Thoracic aorta (tissue), 2 donors: Measurements from ENCODE around the gene SLC8A1. TPM values are rescaled to one million over a fixed set of nuclear protein-coding genes. Genes with fewer than 3 reads are reported as not detected.

ENCODE experiments used
- ATAC-seq: fragments of 150-250 bp; one replicate; pipeline ENCODE4 v1.8.0; 2017; ENCODE audit warnings: low read depth; ENCODE audit not compliant: insufficient number of reproducible peaks, low FRiP score
- DNase-seq: peaks from one replicate; pipeline ENCODE4 v3.0.0-alpha.2; 2020; ENCODE audit warnings: low spot score
- H3K27ac ChIP-seq, 2 donors: fragments of 200-600 bp; sonication (generic); 1 replicate in 1 of 2; 2 replicates in 1 of 2; pipeline ENCODE4 v1.5.1; 2016; ENCODE audit warnings: mild to moderate bottlenecking in 2 of 2, moderate library complexity in 2 of 2
- H3K27me3 ChIP-seq: fragments of 200-600 bp; sonication (generic); replicated peaks from 2 replicates; pipeline ENCODE4 v1.6.0; 2016; ENCODE audit warnings: mild to moderate bottlenecking; ENCODE audit not compliant: insufficient read depth
- H3K36me3 ChIP-seq: fragments of 200-600 bp; sonication (generic); one replicate; pipeline ENCODE4 v1.5.1; 2016
- H3K4me1 ChIP-seq, 2 donors: fragments of 200-600 bp; sonication (generic); 1 replicate in 1 of 2; 2 replicates in 1 of 2; pipeline versions ENCODE4 v1.5.1 to v1.6.0; 2016; ENCODE audit warnings: low read depth in 2 of 2, mild to moderate bottlenecking in 1 of 2; ENCODE audit not compliant: control insufficient read depth in 1 of 2
- H3K4me3 ChIP-seq: fragments of 200-600 bp; sonication (generic); 2 replicates; pipeline ENCODE4 v1.5.1; 2016; ENCODE audit warnings: mild to moderate bottlenecking
- H3K9me3 ChIP-seq: fragments of 200-600 bp; sonication (generic); 2 replicates; pipeline ENCODE4 v1.5.1; 2016
- total RNA-seq, 2 donors: library from RNA; depleted of rRNA; stranded (reverse); fragments of >200 nt; gene quantifications; one replicate each; pipeline versions ENCODE4 v1.1.0 to v1.2.3, GENCODE V29; 2016
- TF ChIP-seq, protein P1 (sequence below): fragments of 200-600 bp; sonication (generic); IDR thresholded peaks from one replicate; pipeline ENCODE4 v1.5.1; 2019; ENCODE audit warnings: antibody characterized with exemption

Gene SLC8A1
- total RNA-seq, 2 donors from 2014 or later, result 13.7 to 31.2 TPM

DNA sequence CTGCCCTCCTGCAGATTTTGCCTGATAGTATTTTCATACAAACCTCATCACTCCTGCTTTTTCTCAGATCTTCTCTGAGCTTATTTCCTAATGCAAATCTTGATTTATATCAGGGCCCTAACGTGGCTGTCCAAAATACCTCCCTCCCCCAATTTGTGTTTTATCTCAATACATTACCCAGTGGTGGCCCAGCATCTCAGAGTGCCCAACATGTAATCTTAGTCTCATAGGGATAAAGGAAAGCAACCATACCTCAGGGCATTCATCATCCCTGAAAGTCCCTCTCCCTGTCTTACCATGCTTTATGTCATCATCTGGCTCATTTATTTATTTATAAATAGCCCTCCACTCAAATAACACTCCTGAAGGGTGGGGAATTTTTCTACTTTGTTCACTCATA lies 135.3 kb downstream of the SLC8A1 start:
- ATAC-seq, result no peak
- Histone ChIP-seq H3K27ac (no peak overlapping the region), H3K27me3 (no peaks in the 10 kb centered on the region), H3K9me3 (peaks cover 9% of the 10 kb centered on the region), H3K4me3 (no peak overlapping the region), H3K36me3 (no peaks in the 10 kb centered on the region), H3K4me1 (peaks cover 8 to 35% of the 10 kb centered on the region in 2 donors)
- no peak for DNase-seq
- TF ChIP-seq, protein P1, sequence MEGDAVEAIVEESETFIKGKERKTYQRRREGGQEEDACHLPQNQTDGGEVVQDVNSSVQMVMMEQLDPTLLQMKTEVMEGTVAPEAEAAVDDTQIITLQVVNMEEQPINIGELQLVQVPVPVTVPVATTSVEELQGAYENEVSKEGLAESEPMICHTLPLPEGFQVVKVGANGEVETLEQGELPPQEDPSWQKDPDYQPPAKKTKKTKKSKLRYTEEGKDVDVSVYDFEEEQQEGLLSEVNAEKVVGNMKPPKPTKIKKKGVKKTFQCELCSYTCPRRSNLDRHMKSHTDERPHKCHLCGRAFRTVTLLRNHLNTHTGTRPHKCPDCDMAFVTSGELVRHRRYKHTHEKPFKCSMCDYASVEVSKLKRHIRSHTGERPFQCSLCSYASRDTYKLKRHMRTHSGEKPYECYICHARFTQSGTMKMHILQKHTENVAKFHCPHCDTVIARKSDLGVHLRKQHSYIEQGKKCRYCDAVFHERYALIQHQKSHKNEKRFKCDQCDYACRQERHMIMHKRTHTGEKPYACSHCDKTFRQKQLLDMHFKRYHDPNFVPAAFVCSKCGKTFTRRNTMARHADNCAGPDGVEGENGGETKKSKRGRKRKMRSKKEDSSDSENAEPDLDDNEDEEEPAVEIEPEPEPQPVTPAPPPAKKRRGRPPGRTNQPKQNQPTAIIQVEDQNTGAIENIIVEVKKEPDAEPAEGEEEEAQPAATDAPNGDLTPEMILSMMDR, result no peak

DNA sequence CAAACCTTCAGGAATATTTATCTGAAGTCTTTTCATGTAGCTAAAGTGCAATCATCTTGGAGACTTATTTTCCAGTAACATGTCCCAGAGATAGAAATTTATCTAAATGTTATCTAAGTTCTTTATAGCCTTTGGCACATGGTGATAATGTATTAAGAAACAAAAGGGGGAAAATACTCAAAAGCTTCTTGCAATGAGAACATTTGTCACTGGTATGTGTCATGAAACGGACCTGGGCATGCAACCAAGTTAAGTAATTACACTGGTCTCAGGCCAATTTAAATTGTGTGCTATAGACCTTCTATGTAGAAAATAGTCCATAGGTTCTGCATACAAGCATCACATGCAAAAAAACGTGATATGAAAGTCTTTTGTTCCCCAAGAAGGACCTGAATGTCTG lies 136.2 kb downstream of the SLC8A1 start:
- Histone ChIP-seq H3K36me3 (no peaks in the 10 kb centered on the region), H3K27me3 (no peaks in the 10 kb centered on the region), H3K9me3 (peaks cover 9% of the 10 kb centered on the region), H3K4me3 (no peak overlapping the region), H3K27ac (no peak overlapping the region), H3K4me1 (peaks cover 8 to 35% of the 10 kb centered on the region in 2 donors)
- TF ChIP-seq, protein P1, result no peak
- ATAC-seq (no peak), DNase-seq (no peak)

DNA sequence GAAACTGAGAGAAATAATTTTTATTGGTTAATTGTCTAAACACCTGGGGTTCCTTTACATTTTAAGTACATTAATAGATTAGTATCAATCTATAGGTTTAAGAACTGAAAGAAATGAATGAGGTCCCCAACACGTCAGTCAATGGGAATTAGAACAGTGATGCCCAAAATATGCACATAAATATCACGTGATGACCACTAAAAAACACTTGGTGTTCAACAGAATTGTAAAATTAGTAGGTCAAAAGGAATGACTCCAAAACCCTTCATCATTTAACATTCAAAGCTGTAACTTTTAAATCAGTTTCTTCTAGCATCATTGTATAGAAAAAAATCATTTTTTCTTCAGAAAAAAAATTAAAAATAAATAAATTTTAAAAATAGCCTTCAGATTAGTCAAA lies 140.9 kb downstream of the SLC8A1 start:
- no peak for ATAC-seq
- DNase-seq, result no peak

DNA sequence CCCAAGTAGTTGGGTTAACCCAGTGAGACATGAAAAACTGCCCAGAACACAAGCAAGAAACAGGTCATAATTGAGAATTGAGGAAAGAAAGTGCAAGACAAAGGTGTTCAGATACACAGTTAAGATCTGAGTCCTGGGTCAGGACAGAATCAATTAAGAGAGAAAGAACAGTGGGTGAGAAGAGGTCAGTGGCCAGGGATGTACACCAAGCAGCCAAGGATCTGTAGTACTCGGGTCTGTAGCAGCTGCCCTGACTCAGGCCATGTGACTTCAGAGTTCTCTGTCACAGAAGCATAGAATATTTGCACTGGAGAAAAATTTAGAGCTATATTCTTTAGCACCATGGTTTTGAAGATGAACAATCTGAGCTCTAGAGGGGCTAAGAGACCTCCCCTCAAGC lies 141.6 kb downstream of the SLC8A1 start:
- ATAC-seq, result no peak
- Histone ChIP-seq H3K9me3 (peaks cover 9% of the 10 kb centered on the region), H3K4me3 (no peak overlapping the region)

More for the DNA sequence above, 140.9 kb downstream of the SLC8A1 start:
- Histone ChIP-seq H3K36me3 (no peaks in the 10 kb centered on the region), H3K4me3 (no peak overlapping the region), H3K27ac (no peak overlapping the region), H3K27me3 (no peaks in the 10 kb centered on the region), H3K4me1 (peaks cover 7 to 15% of the 10 kb centered on the region in 2 donors), H3K9me3 (peaks cover 9% of the 10 kb centered on the region)
- TF ChIP-seq, protein P1, result no peak

DNA sequence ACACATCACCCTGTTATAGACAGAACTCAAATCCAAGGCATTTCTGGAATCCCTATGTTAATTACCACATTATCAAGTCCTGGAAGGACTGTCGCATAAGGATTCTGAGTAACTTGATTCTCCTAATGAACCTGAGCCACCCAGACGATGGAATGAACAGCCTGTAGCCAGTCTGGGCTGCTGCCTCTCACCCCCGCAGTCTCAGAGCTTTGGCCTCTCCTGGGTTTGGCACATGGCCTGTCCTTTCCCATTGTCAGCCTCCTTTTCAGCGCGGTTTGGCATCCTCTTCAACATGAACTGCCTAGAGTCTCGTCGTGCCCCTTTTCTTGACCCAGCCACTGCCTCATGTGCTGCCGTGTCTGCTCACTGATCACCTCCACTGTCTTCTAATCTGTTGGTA lies 147.6 kb downstream of the SLC8A1 start:
- Histone ChIP-seq H3K4me3 (no peak overlapping the region), H3K27ac (no peak overlapping the region), H3K27me3 (no peaks in the 10 kb centered on the region), H3K9me3 (no peaks in the 10 kb centered on the region), H3K4me1 (peaks cover 3 to 37% of the 10 kb centered on the region in 2 donors), H3K36me3 (no peaks in the 10 kb centered on the region)
- DNase-seq (peak; percentile 15), ATAC-seq (no peak)
- TF ChIP-seq, protein P1, result no peak

More for the DNA sequence above, 141.6 kb downstream of the SLC8A1 start:
- H3K27ac ChIP-seq, result no peak overlapping the region
- TF ChIP-seq, protein P1, result no peak
- DNase-seq, result no peak
- H3K36me3 ChIP-seq, result no peaks in the 10 kb centered on the region
- H3K4me1 ChIP-seq, result peaks cover 3 to 11% of the 10 kb centered on the region in 2 donors
- H3K27me3 ChIP-seq, result no peaks in the 10 kb centered on the region
